ENCODE results near the gene DPM2. TPM values are rescaled to one million over a fixed set of nuclear protein-coding genes. Genes with fewer than 3 reads are reported as not detected.

The DPM2 gene
- total RNA-seq, 1 experiment from 2014 or later, result 23.3 TPM

DNA sequence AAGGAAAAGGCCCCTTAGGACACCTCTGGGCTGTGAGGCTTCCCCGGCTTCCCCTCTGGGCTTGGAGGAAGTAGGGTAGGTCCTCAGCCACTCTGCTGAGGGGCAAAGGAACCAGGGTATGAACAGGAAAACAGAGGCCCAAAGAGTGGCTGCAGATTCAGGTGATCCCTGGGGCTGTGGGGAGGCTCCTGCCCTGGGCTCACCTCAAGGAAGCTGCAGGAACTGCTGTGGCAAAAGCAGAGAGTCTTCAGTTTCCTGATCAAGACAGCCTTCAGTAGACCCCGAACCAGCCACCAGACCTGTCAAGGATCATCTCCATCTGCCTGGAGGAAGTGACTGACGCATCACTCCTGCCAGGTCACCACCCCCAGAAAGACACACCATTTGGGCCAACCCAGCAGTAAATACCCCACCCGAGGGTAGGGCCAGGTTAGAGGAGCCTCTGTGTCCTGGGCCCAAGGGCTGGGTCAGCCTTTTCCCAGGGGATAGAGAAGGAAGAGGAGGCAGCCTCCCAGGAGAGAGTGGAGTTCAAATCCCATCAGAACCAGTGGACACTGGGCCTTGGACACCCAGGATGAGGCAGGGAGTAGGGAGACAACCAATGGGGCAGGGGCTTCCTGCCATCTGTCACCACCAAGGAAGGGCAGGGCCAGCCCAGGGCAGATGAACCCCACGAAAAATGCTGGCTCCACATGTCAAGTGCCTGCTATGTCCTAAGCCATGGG lies 32.5 kb downstream of the DPM2 start:
- H3K4me3 ChIP-seq, result no peak overlapping the region
- peaks cover 3% of the 10 kb centered on the region for H3K36me3 ChIP-seq
- H3K9me3 ChIP-seq, result no peaks in the 10 kb centered on the region
- no peak for DNase-seq
- no peaks in the 10 kb centered on the region for H3K27me3 ChIP-seq

DNA sequence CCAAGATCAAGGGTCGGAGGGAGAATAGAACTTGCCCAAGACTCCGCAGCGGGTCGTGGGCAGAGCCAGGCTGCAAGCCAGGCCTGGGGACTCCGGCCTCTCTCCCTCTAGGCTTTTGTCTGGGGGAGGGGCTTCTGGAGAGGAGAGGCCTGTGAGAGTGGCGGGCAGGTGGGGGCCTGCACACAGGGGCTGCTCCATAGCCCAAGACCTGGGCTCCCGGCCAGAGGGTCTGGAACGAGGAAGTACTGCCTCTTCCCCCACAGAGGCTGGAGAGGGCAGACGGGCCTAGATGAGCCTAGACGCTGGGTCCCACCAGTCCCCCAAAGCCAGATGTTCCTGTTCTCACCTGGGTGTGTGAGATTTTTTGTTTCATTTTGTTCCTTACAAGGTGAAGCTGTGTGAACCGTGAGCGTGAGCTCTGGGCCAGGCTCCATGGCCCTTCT lies 33.1 kb downstream of the DPM2 start:
- H3K9me3 ChIP-seq, result no peaks in the 10 kb centered on the region
- H3K27me3 ChIP-seq, result no peaks in the 10 kb centered on the region
- no peak overlapping the region for H3K4me3 ChIP-seq
- DNase-seq, result no peak
- H3K36me3 ChIP-seq, result no peaks in the 10 kb centered on the region; the same call in none of the 2 replicates

DNA sequence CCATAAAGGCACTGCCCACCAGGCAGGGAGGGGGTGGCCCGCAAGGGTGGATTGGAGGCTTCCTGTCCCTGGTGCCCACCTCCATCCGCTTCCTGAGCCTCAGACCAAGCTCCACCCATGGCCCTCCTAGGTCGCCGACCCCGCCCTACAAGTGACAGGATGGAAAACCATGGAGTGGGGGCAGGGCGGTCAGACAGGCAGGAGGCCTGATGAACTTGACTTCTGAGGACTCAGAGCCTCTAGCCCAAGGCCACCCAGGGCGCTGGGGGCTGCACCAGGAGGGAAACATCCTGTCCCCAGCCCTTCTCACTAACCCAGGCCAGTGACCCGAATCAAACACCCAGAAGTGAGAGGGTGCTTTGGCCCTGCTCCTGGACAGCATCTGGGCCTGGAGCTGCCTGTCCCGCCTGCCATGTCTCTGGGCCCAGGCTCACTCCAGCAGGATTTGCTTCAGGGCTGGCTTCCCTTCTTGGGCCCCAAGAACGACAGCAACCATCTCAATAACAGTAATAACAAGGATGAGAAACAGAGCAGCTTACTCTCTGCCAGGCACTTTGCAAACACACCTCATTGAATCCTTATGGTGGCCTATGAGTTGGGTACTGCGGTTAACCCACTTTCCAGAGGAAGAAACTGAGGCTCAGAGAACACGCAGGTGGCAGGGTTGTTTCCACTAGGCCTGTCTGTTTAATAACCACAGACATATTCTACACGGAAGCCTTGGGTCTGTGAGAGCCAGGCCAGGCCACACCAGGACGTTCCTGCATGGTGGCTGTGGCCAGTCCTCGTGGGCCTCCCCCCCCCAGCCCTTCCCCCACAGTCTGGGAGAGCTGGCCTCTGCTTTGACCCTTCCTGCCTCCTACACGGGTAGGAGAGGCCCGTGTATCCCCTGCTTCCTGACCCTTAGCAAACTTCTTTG lies 33.8 kb downstream of the DPM2 start:
- Histone ChIP-seq H3K27me3 (no peaks in the 10 kb centered on the region), H3K36me3 (no peaks in the 10 kb centered on the region; the same call in 1 of the 2 replicates), H3K9me3 (no peaks in the 10 kb centered on the region), H3K4me3 (no peak overlapping the region)
- no peak for DNase-seq

DNA sequence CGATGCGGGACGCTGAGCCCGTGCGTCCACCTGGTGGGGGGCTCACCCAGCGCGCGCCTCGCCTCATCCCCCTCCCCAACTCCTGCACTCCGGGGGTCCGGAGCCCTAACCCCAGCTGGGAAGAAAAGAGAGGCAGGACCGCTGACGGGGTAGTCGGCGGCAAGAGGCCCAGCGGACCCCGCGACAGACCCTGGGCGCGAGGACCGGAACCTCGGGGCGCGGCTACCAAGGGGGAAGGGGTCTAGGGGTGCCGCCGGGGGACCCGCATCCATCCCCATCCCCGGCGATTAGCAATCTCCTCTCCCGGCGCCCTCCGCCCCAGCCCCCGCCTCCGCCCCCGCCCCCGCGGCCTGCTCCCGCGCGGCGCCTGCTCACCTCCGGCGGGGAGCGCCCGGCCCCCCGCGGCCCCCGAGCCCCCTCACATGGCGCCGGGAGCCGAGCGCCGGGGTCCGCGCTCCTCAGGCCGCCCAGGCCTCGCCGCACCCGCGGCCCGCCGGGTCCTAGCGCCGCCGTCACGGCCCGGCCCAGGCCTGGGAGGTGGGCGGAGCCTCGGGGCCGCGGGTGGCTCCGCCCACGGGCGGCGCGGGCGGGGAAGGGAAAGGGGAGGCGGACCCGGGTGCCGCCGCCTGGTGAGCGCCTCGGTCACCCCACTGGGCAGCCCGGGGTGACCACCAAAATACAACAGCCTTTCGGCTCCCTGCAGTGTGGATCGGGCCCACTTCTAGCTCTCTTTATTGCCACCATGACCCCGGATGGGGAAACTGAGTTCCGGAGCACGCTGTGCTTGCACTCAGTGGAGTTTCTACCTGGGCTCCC lies 38.3 kb downstream of the DPM2 start, which contains the start of gene ST6GALNAC6:
Gene ST6GALNAC6, minus strand, starts transcription at position 476 of the 816 bp plus-strand sequence. CDS start 1,622 bp downstream, outside the sequence.
- Histone ChIP-seq H3K9me3 (peaks cover 17% of the 10 kb centered on the region), H3K4me3 (peak within 1 kb of the TSS; percentile 91), H3K36me3 (peaks cover 36% of the 10 kb centered on the region), H3K27me3 (no peaks in the 10 kb centered on the region)
- peak; percentile 77 for DNase-seq

DNA sequence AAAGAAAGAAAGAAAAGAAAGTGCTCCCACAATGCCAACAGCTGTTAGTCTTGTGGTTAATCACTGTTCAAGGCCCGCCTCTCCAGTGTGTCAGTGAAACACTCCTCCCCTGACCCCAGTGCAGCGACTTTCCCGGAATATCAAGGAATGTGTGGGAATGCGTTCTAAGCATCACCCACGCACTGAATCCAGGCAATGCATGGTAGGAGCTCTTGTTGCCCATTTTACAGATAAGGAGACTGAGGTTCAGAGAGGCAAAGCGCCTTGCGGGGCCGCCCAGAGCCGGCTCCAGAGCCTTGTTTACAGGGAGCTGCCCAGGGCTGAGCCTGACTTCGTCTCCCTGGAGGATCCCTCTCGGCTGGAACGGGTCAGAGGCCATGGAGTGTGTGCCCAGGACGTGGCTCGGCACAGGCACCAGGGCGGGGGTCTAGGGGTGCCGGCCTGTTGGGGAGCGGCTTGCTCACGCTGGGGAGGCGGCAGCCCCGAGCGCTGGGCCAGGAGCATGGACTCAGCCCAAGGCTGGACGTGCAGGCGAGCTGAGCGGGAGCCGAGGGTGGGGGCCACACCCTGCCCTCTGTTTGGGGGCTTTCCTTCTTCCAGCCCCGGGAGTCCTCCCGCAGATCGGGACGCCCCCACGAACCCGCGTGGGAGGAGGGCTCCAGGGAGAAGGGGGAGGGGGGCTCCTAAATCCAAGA lies 39.1 kb downstream of the DPM2 start:
- H3K4me3 ChIP-seq, result peak overlapping the region; percentile 91
- peaks cover 25% of the 10 kb centered on the region for H3K9me3 ChIP-seq
- DNase-seq, result peak; percentile 56
- H3K27me3 ChIP-seq, result no peaks in the 10 kb centered on the region
- H3K36me3 ChIP-seq, result peaks cover 43% of the 10 kb centered on the region

DNA sequence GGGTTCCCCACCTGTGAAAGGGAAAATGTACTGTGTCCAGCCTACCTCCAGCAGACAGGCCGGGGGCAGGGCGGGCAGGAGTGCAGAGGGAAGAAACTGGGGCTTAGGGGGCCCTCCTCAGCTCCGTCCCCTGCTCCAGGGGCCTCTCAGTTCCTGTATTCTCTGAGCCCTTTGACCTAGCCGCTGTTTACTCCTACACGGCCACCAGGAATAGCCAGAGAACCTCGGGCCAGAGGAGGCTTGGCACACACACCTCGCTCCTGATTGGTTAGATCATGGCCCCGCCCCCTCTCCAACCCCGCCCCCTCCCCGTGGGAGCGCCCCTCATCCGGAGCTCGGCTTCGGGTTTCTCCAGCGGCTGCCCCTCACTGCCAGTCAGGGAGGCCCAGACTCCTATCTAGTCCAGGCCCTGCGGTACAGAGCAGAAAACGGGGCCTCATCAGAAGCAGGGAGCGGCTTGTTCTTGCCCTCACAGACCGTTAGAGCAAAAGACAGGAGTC lies 40.4 kb downstream of the DPM2 start:
- Histone ChIP-seq H3K9me3 (peaks cover 37% of the 10 kb centered on the region), H3K27me3 (no peaks in the 10 kb centered on the region), H3K36me3 (peaks cover 57% of the 10 kb centered on the region), H3K4me3 (no peak overlapping the region)
- DNase-seq, result no peak

DNA sequence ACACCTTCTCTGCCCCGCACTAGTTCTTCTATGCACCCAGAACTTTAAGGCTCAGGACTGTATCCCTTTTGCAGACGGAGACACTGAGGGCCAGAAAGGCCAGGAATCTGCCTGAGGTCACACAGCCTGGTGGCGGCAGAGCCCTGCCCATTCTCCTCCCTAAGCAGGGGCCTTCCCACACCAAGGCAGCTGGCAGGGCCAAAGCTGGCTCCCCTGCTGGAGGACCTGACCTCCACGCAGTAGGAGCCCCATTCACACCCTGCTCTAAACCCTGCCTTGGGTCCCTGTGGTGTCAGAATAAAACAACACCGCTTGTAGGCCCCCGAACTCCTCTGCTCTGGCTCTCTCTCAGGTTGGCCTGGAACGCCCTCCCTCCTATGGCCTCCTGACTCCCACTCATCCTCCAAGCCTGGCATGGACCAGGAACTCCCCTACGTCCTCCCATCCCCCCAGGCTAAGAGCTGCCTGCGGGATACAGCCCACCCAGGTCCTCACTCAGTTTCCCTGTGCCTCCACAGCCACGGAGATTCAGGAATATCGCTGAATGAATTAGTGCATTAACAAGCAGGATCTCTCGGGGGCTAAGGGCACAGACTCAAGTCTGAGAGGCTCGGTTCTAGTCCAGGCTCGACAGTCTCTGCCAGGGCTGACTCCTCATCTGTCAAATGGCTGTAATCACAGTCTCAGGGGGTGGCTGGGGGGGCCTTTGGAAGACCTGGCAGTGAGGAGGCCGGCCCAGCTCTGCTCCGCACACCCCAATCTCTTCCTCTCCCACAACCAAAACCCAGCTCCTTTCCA lies 41.1 kb downstream of the DPM2 start:
- Histone ChIP-seq H3K4me3 (no peak overlapping the region), H3K9me3 (peaks cover 37% of the 10 kb centered on the region), H3K27me3 (no peaks in the 10 kb centered on the region), H3K36me3 (peaks cover 62% of the 10 kb centered on the region)
- no peak for DNase-seq

DNA sequence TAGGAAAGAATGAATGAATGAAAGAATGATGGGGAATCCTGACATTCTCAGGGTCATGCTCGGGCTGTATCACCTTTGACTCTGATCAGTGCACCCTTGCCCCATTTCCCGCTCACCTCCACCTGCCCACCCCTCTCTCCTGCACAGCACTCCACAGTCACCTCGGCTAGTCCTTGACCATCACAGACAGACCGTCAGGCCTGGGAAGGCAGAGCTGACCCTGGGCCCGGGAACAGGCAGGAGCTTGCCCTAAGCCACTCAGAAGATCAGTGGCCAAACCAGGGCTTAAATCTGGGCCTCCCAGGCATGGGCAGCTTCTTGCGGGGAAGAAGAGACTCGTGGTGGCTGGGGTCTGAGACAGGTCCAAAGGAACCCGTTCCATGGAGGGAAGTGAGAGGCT lies 41.8 kb downstream of the DPM2 start:
- H3K4me3 ChIP-seq, result no peak overlapping the region
- H3K27me3 ChIP-seq, result no peaks in the 10 kb centered on the region
- peaks cover 37% of the 10 kb centered on the region for H3K9me3 ChIP-seq
- no peak for DNase-seq
- peaks cover 67% of the 10 kb centered on the region for H3K36me3 ChIP-seq

DNA sequence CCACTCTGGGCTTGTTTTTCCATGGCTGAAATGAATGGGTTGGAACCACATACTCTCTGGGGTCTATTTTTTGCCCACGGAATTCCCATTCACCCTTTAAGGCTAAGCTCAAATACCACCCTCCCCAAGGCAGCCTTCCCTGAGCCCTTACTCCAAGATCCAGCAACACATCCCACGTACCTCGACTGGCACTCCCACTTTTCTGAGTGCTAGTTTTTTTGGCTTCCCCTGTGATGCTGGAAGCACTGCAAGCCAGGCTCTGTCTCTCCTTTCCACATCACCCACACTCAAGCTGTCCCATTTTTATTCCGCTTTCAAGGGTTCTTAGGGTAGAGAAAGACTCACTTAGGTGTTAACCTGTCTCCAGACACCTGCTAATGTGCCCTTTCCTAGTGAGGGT lies 44.3 kb downstream of the DPM2 start:
- no peak overlapping the region for H3K4me3 ChIP-seq
- DNase-seq, result no peak
- peaks cover 76% of the 10 kb centered on the region for H3K36me3 ChIP-seq
- no peaks in the 10 kb centered on the region for H3K27me3 ChIP-seq
- peaks cover 37% of the 10 kb centered on the region for H3K9me3 ChIP-seq

DNA sequence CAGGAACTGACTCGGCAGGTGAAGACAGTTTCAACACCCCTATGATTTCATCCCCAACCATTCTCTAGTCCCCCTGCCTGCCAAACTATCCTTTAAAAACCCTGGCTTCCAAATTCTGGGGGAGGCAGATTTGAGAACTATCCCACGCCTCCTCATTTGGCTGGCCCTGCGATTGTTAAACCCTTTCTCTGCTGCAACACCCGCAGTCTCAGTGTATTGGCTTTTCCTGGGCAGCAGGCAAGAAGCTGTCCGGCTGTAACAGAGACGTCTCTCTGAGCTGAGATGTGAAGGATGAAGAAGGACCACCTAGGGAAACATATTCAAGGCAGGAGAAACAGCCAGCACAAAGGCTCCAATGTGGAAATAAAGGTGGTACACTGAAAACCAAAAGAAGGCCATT lies 44.8 kb downstream of the DPM2 start:
- peaks cover 37% of the 10 kb centered on the region for H3K9me3 ChIP-seq
- H3K4me3 ChIP-seq, result no peak overlapping the region
- peaks cover 77% of the 10 kb centered on the region for H3K36me3 ChIP-seq
- no peak for DNase-seq
- no peaks in the 10 kb centered on the region for H3K27me3 ChIP-seq

DNA sequence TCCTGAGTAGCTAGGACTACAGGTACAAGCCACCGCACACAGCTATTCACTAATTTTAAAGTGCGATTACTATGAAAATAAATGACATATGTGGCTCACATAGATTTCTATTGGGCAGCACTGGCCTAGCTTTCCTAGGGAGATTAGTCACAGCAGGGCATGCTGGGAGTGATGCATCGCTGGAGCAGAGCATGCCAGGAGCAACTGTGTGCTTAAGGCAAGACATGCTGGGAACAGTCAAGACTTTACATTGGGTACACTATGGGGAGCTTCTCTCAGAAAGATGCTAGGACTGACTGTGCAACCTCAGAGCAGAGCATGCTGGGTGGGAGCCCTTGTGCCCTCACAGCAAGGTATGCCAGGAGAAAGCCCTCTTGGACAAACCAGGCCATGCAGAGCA lies 47.6 kb downstream of the DPM2 start:
- peaks cover 25% of the 10 kb centered on the region for H3K9me3 ChIP-seq
- H3K36me3 ChIP-seq, result peaks cover 69% of the 10 kb centered on the region

DNA sequence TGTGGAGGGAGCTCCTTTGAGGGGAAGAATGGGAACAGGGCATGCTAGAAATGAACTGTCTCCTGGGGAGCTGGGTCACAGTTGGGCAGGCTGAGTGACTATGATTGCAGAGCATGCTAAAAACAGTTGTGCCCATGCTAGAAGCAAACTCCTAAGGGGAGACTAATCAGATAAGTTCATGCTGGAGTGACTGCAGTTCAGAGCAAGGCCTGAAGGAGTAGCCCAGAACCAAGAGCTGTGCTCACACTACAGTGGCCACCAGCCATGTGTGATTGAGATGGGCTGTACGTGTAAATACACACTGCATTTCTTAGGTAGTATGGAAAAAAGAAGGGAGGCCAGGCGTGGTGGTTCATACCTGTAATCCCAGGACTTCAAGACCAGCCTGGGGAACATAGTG lies 49.9 kb downstream of the DPM2 start:
- DNase-seq, result no peak
- peaks cover 4% of the 10 kb centered on the region; the same call in 1 of the 2 replicates for H3K9me3 ChIP-seq
- no peaks in the 10 kb centered on the region for H3K27me3 ChIP-seq
- H3K4me3 ChIP-seq, result no peak overlapping the region
- H3K36me3 ChIP-seq, result peaks cover 47% of the 10 kb centered on the region

More for the DNA sequence above, 47.6 kb downstream of the DPM2 start:
- Histone ChIP-seq H3K4me3 (no peak overlapping the region), H3K27me3 (no peaks in the 10 kb centered on the region)
- no peak for DNase-seq

DNA sequence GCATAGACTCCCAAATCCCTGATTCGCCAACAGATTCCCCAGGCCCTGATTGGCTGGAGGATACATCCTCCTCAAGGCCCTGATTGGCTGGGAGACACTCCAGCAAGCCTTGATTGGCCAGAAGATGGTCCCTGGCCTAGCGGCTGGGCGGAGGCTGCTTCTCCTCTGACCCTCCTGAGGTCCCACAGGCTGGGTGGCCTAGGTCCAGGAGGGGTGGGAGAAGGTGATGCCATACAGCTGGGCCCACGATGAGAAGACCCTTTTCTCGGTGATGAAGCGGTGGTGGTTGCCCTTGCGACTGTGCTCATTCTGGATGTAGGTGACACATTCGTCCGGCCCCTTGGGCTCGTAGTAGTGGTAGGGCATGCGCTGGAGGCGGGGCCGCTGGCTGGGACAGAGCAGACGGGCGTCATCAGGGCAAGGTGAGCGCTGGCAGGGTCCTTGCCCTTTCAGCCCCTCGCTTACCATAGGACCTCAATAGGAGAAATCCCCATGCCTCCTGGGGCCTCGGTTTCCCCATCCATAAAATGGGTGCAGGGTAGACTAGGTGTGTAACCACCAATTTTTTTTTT lies 51.2 kb downstream of the DPM2 start:
- H3K9me3 ChIP-seq, result no peaks in the 10 kb centered on the region
- peaks cover 36% of the 10 kb centered on the region for H3K36me3 ChIP-seq
- peak; percentile 42 for DNase-seq
- no peaks in the 10 kb centered on the region for H3K27me3 ChIP-seq
- no peak overlapping the region for H3K4me3 ChIP-seq

DNA sequence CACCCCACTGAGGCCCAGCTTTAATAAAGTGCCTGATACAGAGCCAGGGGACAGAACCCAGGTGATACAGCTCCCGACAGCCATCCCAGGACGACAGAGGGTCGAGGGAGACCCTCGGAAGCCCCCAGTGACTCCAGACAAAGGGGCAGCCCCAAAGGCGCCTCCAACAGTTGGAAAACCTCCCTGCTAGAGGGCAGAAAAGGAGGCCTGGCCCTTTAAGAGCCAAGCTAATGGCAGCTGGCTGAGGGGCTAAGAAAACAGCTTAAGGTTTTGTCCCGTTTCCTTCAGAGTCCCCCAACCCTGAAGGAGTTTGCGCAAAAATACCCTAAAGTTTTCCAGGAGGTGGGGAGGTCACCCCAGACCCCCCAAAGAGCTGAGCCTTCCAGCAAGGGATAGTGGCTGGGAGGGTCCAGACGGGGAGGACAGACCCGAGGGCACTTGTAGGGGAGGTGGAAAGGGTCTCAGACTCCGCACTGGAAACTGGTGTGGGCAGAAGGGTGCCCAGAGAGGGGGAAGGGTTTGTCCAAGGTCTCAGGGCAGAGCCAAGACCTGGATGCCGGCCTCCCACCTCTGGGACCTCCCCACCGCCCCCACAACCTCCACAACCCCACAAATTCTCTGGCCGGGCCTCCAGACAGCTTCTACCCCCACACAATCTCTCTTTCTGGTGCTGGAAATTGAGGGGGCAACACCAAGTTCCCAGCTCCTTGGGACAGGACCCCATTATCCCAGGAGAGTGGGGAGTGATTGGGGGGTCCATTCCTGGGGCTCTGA lies 52.0 kb downstream of the DPM2 start:
- H3K36me3 ChIP-seq, result peaks cover 29% of the 10 kb centered on the region

More for the DNA sequence above, 52.0 kb downstream of the DPM2 start:
- DNase-seq, result no peak
- no peaks in the 10 kb centered on the region for H3K27me3 ChIP-seq
- no peak overlapping the region for H3K4me3 ChIP-seq
- no peaks in the 10 kb centered on the region for H3K9me3 ChIP-seq

Data from MG63 (cell line).